Stomach (tissue), 4 donors: ENCODE measurements around the gene EML6.

Experiments
- EP300 ChIP-seq: sonication (generic); formaldehyde crosslinking; IDR thresholded peaks from one replicate; pipeline ENCODE4 v1.6.1; 2017; ENCODE audit warnings: antibody characterized with exemption
- TF ChIP-seq, protein P1 (sequence below), 7 experiments: fragments of 450-650 bp in 4 of 7; fragments of 200-600 bp in 3 of 7; sonication (generic) in 3 of 7; IDR thresholded peaks; one replicate each; pipeline ENCODE4 v1.5.1; 2016 to 2019; ENCODE audit warnings: antibody characterized with exemption in 7 of 7, control low read depth in 2 of 7, mild to moderate bottlenecking in 1 of 7

DNA sequence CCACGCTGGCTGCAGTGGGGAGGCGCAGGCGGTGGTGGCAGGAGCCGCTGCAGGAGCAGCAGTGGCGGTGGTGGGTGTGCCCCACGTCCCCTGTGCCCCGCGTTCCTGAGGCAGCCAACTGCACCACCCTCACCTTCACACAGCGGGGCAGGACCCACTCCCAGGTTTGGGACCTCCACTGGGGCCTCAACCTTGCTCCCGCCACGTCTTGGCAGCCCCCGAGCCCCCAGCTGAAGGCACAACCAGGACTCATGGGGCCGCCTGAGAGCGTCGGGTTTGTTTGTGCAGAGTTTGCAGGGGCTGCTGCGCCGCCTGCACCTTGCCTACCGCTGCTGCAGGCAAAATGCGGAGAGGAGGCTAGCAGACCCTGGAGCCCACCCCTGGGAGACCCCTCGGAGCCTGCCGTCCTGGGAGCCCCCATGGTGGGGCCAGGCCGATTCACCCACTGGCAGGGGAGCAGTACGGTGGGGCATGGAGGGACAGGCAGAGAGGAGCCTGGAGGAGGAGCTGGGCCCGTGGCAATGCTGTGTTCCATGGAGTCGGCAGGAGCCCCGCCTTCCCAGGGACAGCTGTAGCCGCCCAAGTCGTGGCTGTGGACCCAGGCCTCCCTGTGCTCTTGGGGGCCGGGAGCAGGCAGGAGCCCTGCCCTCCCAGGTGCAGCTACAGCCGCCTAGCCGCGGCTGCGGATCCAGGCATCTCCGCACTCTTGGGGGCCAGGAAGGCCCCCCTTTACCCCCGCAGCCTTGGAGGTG is 14.7 kb upstream of the EML6 start:
- TF ChIP-seq EP300, result no peak
- TF ChIP-seq, protein P1, sequence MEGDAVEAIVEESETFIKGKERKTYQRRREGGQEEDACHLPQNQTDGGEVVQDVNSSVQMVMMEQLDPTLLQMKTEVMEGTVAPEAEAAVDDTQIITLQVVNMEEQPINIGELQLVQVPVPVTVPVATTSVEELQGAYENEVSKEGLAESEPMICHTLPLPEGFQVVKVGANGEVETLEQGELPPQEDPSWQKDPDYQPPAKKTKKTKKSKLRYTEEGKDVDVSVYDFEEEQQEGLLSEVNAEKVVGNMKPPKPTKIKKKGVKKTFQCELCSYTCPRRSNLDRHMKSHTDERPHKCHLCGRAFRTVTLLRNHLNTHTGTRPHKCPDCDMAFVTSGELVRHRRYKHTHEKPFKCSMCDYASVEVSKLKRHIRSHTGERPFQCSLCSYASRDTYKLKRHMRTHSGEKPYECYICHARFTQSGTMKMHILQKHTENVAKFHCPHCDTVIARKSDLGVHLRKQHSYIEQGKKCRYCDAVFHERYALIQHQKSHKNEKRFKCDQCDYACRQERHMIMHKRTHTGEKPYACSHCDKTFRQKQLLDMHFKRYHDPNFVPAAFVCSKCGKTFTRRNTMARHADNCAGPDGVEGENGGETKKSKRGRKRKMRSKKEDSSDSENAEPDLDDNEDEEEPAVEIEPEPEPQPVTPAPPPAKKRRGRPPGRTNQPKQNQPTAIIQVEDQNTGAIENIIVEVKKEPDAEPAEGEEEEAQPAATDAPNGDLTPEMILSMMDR (IDR thresholded peaks at IDR 0.05), result peak in 1 of 7 experiments; percentile 5
